Measurements from ENCODE around the gene HSPA12A. TPM values are rescaled to one million over a fixed set of nuclear protein-coding genes. Genes with fewer than 3 reads are reported as not detected.

The HSPA12A gene
- polyA plus RNA-seq, 10 donors: 5.6 to 11.1 (median 8.0) TPM

DNA sequence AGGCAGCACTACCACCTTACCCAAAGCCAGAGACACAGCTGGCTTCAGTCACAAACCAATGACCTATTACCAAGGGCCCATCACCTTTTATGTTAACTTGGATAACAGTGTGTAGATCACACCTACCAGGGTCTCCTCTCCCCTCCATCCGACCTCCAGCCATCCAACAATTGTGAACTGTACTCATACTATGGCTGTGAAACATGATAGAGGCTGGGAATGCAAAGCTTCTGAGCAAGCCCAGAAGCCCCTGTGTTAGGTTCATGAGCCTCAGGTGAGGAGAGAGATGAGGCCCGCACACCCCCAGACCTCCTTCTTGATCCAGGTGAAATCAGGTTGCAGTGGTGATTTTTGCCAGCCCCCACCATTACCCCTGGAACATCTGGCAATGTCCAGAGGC, 73.9 kb downstream of the HSPA12A start:
- DNase-seq: no peak

DNA sequence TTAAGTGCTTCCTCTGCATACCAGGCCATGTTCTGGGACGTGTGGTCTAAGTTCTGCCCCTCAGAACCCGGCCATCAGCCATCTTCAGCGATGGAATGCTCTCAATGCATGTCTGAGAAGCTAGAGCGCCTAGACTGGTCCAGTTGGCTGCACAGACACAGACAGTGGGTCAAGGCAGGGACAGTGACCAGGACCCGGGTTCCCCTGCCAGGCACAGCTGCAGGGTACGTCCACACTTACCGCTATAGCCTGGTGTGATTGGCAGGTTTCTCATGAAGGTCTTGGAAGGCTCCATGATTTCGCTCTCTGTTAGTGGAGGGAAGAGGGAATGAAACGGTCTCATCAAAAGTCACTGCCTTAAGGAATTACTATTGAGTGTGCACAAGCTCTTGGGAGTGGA, 74.3 kb downstream of the HSPA12A start:
- no peak for DNase-seq

GRCh38 chr10:116667484-116667883, 74.9 kb downstream of the HSPA12A start:
- no peak for DNase-seq

DNA sequence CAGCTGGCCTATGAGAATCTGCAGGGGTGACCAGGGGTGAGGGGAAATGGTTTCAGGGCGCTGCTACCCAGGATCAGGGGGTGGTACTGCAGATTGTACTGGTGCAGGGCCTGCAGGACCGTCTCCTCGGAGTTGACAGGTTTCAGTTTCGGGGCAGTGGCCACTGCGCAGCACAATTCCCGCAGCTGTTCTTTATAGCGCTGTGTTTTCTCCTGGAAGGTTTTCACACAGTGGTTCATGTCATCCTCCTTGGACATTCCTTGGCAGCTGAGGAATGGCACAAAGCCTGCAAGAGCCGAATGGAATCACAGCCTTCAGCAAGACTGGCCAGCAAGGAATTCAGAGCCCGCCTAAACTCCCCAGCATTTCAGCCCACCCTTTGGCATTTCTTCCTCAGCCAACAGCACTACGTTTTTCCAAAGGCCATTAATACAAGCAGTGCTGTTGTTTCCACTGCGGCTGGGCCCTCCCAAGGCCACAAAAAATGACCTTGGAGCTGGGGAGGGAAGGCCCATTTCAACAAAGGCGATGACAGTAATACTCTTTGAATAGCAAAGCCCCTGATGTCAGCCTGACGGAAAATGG, 76.7 kb downstream of the HSPA12A start:
- DNase-seq: peak; percentile 52 to 85 (median 79)

DNA sequence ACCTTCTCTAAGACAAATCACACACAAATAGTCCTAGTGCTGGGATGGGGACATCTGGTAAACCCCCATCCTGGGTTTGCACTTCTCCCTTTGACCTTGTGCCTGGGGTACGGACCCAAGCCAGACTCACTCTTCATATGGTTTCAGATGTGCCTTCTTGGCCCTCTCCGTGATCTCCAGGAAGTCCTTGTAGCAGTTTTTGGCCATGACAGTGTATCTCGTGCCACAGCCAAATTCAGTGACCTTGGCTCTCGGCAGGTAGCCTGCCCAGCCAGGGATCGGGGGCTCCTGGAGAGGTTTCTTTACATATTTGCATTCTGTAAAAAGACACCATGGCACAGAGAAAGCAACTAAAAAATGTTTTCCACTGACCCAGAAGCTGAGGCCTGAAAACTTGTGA, 77.7 kb downstream of the HSPA12A start:
- no peak for DNase-seq

- no peak for DNase-seq
Observed at GRCh38 chr10:116663342-116663741, 79.0 kb downstream of the HSPA12A start.

GRCh38 chr10:116660860-116661259, 81.5 kb downstream of the HSPA12A start:
- no peak for DNase-seq

- no peak for DNase-seq
Observed at GRCh38 chr10:116659049-116659670, 83.2 kb downstream of the HSPA12A start.

DNA sequence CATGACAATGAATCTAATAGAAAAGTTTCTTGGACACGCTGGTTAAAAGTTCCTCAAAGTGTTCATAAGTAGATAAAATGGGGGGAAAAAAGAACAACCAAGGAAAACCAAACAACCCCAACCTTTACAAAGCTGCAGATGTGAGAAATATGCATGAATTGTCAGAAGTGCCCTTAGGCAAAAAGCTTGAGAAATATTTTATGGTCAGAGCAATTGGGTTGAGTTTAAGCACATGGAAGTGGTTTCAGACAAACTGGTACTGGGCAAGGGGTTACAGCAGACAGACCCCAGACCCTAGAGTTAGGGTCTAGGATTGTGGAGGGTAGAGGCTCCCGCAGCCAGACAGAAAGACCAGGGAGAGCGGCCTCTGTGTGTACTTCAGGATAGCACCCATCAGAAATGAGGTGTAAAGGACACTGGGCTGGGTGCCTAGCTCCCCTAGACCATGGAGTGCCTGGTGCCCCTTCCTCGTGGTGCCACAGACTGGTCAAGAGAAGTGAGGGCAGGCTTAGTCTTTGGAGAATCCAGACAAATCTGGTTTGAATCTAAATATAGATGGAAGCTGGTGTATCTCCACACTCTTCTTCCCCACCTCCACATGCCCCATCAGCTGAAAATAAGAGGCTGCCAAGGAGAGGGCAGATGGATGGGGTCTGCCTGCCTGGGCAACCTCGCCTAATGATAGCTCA, 84.4 kb downstream of the HSPA12A start:
- DNase-seq: no peak

DNA sequence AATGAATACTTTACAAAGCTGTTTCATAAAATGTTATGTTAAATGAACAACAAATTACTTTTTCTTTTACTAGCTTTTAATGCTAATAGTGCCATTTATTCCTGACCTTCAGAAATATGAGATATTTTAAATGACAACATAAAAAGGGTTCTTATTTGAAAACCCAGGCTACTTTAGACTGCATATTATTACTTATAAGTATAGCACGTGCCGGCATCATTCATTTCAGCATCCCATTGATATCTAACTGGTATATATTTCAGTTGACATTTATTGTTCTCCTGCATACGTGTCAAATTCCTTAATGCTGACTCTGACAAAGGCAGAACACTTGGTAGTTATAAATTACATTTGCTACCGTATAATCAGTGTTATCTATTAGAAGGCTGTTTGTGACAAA, 86.3 kb downstream of the HSPA12A start:
- no peak for DNase-seq

DNA sequence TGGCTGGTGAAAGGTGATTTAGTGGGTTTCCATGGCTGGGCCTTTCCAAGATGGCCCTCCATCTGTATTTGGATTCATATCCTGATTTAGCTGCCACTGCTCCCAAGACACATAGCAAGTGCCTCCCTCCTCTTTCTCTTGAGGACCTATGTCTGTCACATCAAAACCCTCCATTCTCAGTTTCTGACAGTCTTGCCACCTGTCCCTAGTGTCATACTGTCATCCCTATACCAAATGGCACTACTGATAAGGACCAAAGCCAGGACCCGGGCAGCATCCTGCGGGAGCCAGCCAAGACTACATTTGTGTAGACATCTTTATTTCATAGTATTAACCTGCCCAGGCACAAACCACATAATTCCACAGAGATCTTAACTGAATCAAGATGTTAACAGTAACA, 86.8 kb downstream of the HSPA12A start:
- no peak for DNase-seq

GRCh38 chr10:116654816-116655215, 87.5 kb downstream of the HSPA12A start:
- DNase-seq: no peak

GRCh38 chr10:116653885-116654284, 88.5 kb downstream of the HSPA12A start:
- DNase-seq: no peak

DNA sequence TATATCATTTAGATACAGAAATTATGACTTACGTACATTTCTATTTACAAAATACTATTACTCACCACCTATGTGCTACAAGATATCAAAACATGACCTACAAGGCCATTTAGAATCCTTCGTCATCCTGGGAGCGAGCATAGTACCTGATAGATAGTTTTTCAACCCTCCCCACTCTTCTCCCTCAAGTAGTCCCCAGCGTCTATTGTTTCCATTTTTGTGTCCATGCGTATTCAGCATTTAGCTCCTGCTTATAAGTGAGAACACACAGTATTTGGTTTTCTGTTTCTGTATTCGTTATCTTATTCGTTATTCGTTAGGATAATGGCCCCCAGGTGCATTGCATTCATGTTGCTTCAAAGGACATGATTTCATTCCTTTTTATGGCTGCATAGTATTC, 93.5 kb downstream of the HSPA12A start:
- no peak for DNase-seq

DNA sequence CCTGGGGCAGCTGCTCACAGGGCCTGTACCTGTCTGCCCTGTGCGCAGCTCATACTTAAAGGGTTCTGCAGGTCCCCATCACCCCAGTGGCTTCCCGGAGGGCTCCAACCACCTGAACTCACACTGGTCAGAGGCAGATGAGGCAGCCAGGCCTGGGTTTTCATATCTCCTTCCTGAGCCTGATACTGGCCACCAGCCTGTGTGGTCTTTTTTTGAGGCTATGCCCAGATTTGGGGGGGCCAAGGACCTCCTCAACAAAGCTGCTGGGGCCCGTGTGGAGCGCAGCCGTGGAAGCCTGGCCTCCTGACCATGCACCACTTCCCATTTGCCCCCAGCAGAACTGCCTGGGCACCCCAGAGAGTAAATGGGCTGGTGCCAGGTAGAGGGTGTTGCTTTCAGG, 95.9 kb downstream of the HSPA12A start:
- DNase-seq: no peak

DNA sequence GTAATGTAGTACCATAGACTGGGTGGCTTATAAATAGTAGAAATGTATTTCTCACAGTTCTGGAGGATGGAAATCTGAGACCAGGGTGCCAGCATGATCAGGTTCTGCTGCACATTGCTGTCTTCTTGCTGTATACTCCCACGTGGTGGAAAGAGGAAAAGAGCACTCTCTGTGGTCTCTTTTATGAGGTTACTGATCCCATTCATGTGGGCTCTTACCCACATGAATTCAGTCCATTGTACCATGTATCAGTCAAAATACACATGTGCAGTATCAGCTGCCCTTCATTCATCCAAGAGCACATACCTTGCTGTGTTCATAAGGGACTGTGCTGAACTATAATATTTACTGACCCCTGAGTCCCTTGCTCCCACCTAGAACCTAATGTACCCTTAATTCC, 104.5 kb downstream of the HSPA12A start:
- no peak for DNase-seq

GRCh38 chr10:116636976-116637375, 105.4 kb downstream of the HSPA12A start:
- no peak for DNase-seq

DNA sequence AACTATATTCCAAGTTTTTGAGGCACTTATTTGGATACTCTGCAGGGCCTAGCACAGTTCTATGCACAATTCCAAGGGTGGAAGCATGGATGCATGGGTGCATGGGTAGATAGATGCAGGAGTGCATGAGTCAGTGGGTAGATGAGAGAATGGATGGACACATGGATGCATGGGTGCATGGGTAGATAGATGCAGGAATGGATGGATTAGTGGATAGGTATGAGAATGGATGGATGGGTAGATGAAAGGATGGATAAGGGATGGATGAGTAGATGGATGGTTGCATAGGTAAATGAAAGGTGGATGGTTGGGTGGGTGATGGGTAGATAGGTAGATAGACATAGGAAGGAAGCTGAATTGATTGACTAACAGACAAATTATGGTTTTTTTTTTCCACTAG, 106.0 kb downstream of the HSPA12A start:
- DNase-seq: no peak

- no peak for DNase-seq
Observed at GRCh38 chr10:116634126-116634975, 108.0 kb downstream of the HSPA12A start.

- no peak for DNase-seq
Observed at GRCh38 chr10:116633216-116633600, 109.2 kb downstream of the HSPA12A start.

DNA sequence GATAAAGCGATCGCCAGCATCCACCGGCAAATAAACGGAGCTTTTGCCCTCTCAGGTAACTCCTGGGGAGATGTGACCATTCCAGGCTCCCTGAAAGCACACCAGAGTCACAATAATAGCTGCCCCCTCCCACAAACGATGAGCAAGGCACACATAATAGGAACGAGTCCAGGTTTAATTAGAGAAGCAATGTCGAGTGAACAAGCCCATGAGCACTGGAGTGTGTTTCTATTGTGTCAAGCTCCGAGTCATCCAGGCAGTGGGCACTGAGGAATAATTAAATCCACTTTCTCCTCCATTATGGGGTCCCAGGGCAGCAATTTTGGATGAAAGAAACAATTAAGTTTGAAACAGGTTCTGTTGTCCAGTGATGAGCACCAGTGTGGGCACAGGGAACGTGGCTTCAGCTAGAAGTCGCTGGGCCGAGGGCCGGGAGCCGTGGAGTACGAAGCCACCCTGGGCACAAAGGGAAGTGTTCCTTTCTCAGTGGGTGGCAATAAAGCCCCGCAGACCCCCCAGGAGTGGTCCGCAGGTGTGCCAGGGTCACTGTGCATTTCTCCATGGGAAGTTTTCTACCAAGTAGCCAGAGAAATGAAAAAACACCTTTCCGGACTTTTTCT, 109.7 kb downstream of the HSPA12A start:
- DNase-seq: no peak

DNA sequence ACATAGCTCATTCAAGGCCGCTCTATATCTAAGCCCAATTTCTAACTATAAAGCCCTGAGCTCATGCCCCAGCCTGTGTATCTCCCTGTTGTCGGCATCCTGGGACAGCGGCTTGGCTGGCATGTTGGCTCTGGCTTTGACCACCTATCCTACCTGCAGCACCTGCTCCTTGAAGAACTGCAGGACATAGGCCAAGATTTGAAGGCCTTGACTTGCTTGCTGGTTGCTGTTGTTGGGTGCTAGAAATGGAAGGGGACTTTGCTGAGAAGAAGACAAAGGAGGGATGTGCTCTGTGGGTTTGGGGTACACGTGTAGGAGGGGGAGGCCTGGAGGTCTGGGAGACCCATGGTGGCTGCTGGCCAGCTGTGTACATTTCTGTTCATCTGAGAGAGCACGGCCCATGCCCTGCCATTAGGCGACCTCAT, 110.5 kb downstream of the HSPA12A start:
- DNase-seq: no peak
